NCI-H1930 (cell line): Measurements from ENCODE around the gene SLC30A2.

Experiments
- DNase-seq, 2 experiments: peaks; one replicate each; lab custom pipeline; 2025; lab: John Stamatoyannopoulos, UW

Gene SLC30A2

GRCh38 chr1:26038904-26039303, 7.0 kb downstream of the SLC30A2 start:
- DNase-seq: no peak

GRCh38 chr1:26038477-26038876, 7.4 kb downstream of the SLC30A2 start:
- DNase-seq: no peak

DNA sequence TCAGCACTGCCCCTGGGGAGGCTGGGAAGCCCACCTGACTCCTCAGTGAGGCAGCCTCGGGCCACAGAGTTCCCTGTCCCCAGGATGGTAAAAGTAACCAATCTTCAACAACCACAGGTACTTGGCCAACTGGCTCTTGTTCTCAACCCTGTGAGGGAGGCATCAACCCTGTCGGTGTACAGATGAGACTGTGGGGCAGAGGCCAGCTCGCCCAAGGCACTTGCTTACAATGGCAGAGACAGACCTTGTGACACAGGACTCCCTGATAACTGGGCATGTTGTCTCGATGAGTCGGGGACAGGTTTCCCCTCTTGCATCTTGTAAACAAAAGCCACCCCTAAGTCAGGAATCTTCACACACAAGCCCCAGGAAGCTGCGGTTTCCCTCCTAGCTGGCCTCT, 8.0 kb downstream of the SLC30A2 start:
- no peak for DNase-seq

DNA sequence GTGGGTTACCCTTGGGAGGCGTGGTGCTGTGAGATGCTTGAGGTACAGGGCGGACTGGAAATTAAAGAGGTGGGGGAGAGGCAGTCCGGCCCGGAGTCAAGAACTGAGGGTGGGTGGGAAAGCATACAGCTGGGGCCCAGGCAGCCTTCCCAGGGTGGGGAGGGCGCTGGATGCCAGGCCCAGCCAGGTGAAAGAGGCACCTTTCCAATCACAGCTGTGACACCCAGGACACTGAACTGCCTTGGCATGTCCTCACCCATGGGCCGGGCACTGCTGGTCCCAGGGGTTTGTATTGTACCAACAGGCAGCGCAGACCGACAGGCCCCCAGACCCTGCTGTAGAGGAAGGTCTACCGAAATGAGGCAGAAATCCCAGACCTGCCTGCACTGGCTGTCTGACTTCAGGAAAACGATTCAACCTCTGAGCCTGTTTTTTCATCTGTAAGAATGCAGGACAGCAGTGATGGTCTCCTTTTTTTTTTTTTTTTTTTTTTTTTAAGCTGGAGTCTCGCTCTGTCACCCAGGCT, 9.1 kb downstream of the SLC30A2 start:
- DNase-seq: no peak

GRCh38 chr1:26035959-26036755, 9.8 kb downstream of the SLC30A2 start:
- DNase-seq: peak; percentile 50 to 71

DNA sequence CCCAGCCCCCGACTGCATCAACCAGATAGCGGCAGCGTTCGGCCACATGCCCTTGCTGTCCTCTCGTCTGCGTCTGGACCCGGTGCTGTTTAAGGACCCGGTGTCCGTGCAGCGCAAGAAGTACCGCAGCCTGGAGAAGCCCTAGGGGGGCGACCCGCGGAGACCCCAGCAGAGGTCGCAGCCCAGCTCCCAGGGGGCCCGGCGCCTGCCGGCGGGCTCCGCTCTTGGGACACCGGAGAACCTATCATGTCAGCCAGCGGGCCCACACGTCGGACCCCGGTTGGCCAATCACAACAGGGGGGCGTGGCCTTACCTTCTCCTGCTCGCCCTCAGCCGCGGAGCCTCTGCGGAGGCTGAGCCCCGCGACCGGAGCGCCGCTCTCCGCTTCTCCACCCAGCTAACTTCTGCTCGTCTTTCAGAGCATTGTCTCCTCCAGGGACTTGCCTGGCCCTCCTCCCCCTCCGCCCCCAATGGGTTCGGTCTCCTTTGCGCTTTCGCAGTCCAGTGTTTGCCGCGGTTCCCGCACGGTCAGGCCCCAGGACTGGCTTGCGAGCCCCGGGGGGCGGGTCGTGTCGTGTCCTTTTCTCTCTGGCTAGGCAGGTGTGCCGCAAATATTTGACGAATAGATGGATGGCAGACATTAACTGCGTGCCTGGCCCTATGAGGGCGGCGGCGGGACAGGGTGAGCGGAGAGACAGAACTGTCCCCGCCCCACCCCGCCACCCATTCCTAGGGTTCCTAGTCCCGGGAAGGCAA, 10.5 kb downstream of the SLC30A2 start:
- peak; percentile 81 to 88 for DNase-seq

DNA sequence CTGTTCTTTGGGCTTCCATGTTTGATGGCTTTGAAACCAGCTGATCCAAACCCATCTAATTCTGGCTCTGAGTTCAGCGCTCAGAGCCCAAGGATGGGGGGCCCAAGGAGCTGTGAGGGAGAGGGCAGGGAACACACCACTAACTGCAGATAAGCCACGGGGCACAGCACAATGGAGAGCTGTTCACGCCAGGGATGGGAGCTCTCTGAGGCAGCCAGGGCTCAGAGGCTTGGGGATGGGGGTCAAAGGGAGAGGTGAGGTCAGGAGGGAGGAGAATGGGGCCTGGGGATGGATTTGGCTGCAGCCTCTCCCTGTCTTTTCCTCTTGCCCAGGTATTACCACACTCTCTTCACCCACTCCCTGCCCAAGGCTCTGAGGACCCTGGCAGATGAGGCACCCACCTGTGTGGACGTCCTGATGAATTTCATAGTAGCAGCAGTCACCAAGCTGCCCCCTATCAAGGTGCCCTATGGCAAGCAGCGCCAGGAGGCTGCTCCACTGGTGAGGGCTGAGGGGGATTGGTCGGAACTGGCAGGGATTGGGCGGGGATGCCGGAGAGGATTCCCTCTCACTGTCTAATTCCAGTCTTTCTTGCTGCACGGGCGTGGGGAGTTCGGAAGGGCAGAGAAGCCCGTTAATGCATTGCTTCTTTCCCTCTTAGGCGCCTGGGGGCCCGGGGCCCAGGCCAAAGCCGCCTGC, 11.3 kb downstream of the SLC30A2 start:
- DNase-seq: no peak

- no peak for DNase-seq
Observed at GRCh38 chr1:26032656-26033357, 13.1 kb downstream of the SLC30A2 start.

GRCh38 chr1:26031611-26032220, 14.2 kb downstream of the SLC30A2 start:
- no peak for DNase-seq

DNA sequence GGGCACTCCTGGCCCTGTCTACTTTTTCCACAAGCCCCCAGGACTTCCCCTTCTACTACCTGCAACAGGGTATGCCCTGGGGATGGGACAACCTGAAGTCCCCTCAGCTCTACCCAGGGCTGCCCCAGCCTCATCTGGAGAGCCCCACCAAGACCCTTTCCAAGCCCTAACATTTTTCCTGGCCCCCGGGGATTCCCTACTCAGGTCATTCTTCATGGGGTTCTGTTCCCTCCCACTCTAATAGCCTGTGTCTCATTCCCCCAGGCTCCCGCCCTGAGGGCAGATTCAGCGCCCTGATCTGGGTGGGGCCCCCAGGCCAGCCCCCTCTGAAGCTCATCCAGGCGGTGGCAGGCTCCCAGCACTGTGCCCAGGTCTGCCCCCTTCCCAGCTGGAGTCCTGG, 14.7 kb downstream of the SLC30A2 start:
- no peak for DNase-seq

DNA sequence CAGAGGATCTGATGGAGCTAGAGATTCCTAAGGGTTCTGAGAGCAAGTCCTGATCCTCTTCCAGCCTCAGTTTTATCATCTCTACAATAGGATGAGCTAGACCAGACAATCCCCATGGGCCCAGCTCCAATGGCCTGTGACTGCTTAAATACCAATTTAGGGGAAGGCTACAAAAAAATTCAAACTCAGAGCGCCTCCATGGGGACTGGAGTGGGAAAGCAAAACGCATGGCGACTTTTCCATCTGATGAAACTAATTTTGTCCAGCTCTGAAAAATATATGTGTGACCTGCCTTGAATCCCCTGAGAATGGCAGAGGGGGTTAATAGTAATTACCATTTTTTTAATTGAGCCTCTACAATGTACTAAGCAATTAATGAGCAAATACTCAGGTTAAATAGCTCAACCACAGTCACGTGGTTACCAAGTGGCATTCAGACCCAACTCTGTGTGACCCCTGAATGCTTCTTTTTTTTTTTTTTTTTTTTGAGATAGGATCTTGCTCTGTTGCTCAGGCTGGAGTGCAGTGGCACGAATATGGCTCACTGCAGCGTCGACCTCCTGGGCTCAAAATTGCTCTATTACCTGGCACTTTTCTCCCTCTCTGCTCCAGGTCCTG, 15.9 kb downstream of the SLC30A2 start:
- DNase-seq: no peak

DNA sequence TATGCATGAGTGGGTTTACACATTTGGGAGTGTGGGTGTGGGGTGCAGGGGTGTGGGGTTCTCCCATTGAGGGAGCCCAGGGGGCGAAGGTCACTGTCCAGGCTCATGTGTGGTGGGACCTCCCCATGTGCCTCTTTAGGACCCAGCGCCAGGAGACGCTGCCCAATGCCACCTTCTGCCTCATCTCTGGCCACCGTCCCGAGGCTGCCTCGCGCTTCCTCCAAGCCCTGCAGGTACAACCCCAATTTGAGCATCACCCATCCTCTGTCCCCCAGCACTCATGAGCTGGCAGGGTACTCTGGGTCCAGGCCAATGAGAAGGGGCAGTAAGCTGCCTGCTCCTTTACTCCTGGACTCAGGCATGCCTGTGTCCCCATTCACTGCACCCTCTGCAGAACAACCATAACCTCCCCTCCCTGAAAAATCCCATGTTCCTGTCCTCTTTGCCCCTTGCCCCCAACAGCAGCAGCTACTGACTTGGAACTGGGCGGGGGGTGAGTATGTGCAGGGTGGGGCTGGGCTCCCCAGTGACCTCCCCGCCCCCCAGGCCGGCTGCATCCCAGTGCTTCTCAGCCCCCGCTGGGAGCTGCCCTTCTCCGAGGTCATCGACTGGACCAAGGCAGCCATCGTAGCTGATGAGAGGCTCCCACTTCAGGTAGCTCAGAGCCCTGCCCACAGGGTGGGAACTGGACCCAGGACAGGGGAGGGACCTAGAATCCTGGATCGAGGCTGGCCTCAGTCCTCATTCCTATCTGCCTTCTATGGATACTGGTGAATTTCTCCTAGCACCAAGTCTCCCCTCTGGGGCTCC, 16.7 kb downstream of the SLC30A2 start:
- no peak for DNase-seq

DNA sequence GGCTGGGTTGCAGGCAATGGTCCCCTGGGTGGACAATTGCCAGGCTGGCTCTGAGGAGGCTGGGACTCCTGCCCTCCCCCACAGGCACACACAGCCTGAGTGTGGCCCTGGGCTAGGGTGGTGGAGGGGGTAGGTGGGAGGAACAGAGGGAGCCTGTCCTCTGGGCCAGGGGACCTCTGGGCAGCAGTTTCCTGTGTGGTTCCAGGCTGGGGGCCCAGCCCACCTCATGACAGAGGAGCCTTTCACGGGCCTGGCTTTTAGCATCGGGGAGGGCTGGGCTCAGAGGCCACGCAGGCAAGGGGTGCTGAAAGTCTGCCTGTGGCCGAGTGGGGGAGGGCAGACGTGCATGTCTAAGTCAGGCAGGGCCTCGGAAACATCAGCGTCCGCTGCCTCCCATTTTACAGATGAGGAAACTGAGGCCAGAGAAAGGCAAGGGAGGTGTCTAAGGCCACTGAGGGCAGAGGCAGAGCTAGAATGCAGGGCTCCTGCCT, 17.4 kb downstream of the SLC30A2 start:
- no peak for DNase-seq

- DNase-seq: no peak
Observed at GRCh38 chr1:26027716-26028489, 18.0 kb downstream of the SLC30A2 start.

GRCh38 chr1:26025517-26025916, 20.4 kb downstream of the SLC30A2 start:
- DNase-seq: no peak

DNA sequence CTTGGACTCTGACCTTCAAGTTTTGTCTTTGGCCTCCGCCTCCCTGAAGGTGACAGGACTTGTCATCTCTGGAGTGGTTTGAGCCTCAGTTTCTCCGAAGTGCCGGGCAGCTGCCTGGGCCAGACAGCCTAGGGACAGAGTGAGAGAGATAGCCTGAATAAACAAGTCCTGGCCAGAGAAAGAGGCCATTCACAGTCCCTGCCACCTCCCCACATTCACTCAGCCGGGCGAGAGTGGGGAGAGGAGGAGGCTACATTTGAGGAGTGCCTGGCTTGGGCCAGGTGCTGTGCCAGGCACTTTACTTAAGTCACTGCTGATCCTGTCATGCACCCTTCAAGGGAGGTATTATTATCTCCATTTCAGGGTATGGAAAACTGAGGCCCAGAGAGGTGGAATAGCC, 20.9 kb downstream of the SLC30A2 start:
- no peak for DNase-seq

DNA sequence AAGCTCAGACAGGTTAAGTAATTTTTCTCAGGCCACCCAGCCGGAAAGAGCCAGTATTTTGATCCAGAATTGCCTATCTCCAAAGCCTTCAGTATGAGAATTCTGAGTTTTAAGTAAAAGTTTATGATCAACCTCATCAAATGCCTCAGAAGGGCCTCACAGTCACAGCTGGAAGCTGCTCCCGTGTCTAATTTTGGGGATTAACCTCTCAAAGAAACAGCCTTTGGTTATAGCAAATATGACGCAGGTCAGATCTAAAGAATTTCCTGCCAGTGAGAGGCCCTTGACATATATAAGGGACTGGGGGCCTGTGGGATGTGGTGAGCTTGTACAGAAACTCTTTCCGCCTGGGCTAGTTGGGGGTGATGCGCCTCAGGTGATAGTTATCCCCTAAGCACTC, 22.1 kb downstream of the SLC30A2 start:
- no peak for DNase-seq

DNA sequence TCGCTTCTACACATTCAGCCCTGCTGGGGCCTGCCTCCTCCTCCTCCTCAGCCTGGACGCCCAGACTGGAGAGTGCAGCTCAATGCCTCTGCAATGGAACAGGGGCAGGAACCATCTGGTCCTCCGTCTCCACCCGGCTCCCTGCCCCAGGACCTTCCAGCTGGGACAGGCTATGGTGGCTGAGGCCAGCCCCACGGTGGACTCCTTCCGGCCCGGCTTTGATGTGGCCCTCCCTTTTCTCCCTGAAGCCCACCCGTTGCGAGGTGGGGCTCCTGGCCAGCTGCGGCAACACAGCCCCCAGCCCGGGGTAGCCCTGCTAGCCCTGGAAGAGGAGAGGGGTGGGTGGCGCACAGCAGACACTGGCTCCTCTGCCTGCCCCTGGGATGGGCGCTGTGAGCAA, 22.9 kb downstream of the SLC30A2 start:
- no peak for DNase-seq

DNA sequence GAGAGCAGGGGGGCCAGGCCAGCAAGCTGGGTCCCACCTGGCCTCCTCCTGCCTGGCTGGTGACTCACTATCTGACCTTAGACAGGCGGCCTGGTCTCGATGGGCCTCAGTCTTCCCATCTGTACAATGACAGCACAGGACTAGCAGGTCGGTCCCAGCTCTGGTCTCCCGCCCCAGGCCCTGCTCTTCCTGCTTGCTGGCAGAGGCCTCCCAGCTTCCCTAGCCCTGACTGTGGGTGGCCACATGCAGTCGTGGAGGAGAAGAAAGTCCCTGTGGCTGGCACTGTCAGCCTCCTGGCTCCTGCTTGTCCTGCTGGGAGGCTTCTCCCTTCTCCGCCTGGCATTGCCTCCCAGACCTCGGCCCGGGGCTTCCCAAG, 23.5 kb downstream of the SLC30A2 start:
- DNase-seq: no peak
